ENCODE measurements around the gene KCNH4. TPM values are rescaled to one million over a fixed set of nuclear protein-coding genes. Genes with fewer than 3 reads are reported as not detected.

The KCNH4 gene
- total and polyA plus RNA-seq, 2 donors (not counting 1 experiment from before 2014, with no cell fraction given): 0.62 to 1.0 TPM

- H3K4me3 ChIP-seq (ENCODE audit: control extremely low read depth in 1 of 5, extremely low read depth in 1 of 5, insufficient read depth in 1 of 5, low read depth in 2 of 5, low read length in 4 of 5): peak overlapping the region in 4 of 5 experiments; percentile 79 to 99 (median 84)
- intact Hi-C loops (cut with micrococcal nuclease): loop anchor here (5.0 to 10.0 kb wide), 2 partner anchors 54 to 481 kb away; partner anchors contain the start of gene PLEKHH3
- Mint-ChIP-seq H3K9me3 (ENCODE audit: insufficient read depth) (no peaks in the 10 kb centered on the region), H3K27ac (peak overlapping the region; percentile 94), H3K27me3 (no peaks in the 10 kb centered on the region), H3K4me1 (peaks cover 32% of the 10 kb centered on the region), H3K4me3 (peak overlapping the region; percentile 99)
- DNase-seq (no peak), ATAC-seq (ENCODE audit: low read depth) (no peak)
- POLR2A ChIA-PET: interaction anchor here (1.3 to 2.1 kb wide), 5 partner anchors 9 to 227 kb away, joined by 3 to 11 read pairs (median 5); partner anchors contain the start of genes CNP and HCRT
- no peak for TF ChIP-seq EZH2 (IDR thresholded peaks at IDR 0.05; ENCODE audit: borderline replicate concordance, insufficient read depth, low read depth, low read length, poor library complexity, severe bottlenecking)
- TF ChIP-seq, protein P1, sequence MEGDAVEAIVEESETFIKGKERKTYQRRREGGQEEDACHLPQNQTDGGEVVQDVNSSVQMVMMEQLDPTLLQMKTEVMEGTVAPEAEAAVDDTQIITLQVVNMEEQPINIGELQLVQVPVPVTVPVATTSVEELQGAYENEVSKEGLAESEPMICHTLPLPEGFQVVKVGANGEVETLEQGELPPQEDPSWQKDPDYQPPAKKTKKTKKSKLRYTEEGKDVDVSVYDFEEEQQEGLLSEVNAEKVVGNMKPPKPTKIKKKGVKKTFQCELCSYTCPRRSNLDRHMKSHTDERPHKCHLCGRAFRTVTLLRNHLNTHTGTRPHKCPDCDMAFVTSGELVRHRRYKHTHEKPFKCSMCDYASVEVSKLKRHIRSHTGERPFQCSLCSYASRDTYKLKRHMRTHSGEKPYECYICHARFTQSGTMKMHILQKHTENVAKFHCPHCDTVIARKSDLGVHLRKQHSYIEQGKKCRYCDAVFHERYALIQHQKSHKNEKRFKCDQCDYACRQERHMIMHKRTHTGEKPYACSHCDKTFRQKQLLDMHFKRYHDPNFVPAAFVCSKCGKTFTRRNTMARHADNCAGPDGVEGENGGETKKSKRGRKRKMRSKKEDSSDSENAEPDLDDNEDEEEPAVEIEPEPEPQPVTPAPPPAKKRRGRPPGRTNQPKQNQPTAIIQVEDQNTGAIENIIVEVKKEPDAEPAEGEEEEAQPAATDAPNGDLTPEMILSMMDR (IDR thresholded peaks at IDR 0.05): no peak
- H3K9me3 ChIP-seq (ENCODE audit: control extremely low read depth in 1 of 3, control insufficient read depth in 2 of 3, insufficient read depth in 1 of 3, low read length in 2 of 3): no peaks in the 10 kb centered on the region
- no peaks in the 10 kb centered on the region for H3K27me3 ChIP-seq (replicated peaks in 1 of 4; ENCODE audit: control extremely low read depth in 1 of 4, control insufficient read depth in 3 of 4, insufficient read depth in 4 of 4, low read length in 3 of 4)
- peak overlapping the region in 1 of 2 donors; percentile 79 for H3K27ac ChIP-seq (ENCODE audit: low read length in 2 of 2)
- H2AFZ ChIP-seq (ENCODE audit: insufficient read depth, low read depth, low read length, poor library complexity, severe bottlenecking): peak overlapping the region; percentile 99
- peaks cover 8% of the 10 kb centered on the region for H3K79me2 ChIP-seq (ENCODE audit: control insufficient read depth, insufficient read depth, low read length)
- peaks cover 1 to 7% of the 10 kb centered on the region in 2 experiments for H3K36me3 ChIP-seq (replicated peaks in 1 of 2; ENCODE audit: control extremely low read depth in 1 of 2, control insufficient read depth in 1 of 2, extremely low read depth in 1 of 2, insufficient read depth in 2 of 2, low read length in 1 of 2)
- H3K9ac ChIP-seq (ENCODE audit: low read length): peak overlapping the region; percentile 88
- 91% methylated on average over 9 of the region's 12 CpGs for WGBS (ENCODE audit: insufficient coverage)
- peaks cover 17 to 26% of the 10 kb centered on the region in 2 donors for H3K4me1 ChIP-seq (ENCODE audit: control insufficient read depth in 2 of 2, insufficient read depth in 2 of 2, low read length in 2 of 2)
- CTCF ChIA-PET: interaction anchor here (0.9 to 2.4 kb wide), 6 partner anchors 9 to 173 kb away, joined by 3 to 20 read pairs (median 4); partner anchors contain the start of genes KCNH4 and NKIRAS2
- peak overlapping the region; percentile 73 for H3K4me2 ChIP-seq (replicated peaks; ENCODE audit: low read depth, low read length, poor library complexity, severe bottlenecking)
- no peaks in the 10 kb centered on the region for H4K20me1 ChIP-seq (ENCODE audit: control insufficient read depth, insufficient read depth, low read length, poor library complexity, severe bottlenecking)
Measured at GRCh38 chr17:42193216-42193968, 12.4 kb upstream of the KCNH4 start.

Measured in B cell (primary cell).